ENCODE data around the gene TMEM154. TPM values are rescaled to one million over a fixed set of nuclear protein-coding genes. Genes with fewer than 3 reads are reported as not detected.

TMEM154 gene
- total RNA-seq, 4 donors from 2014 or later, result 2.0 to 13.4 (median 3.3) TPM

DNA sequence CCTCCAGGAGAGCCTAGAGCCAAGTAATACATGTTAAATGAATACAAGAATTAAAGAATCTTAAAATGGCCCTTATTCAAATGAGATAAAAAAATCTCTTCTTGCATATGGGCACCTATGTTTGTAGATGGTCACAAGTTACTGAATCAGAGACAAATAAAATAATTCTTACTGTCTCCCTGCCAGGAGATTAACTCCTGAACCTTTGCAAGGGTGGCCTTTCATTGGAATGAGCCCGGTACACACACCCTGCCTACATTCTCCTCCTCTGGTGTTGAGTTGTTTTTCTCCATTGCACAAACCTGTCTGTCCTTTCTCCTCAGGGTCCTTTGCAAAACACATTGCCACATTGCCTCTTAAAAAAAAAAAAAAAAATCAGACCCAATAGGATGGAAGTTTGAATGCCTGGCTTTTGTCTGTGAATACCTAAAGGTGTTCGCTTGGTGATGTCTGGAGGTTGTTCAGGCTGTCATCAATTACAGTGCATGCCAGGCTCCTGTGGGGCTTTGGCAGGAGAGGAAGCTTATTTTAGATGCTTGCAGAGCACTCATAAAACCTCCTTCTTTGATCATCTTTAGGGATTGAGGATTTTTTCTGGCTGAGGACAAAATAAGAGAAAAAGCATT lies 8.3 kb upstream of the TMEM154 start:
- TF ChIP-seq, protein P1, sequence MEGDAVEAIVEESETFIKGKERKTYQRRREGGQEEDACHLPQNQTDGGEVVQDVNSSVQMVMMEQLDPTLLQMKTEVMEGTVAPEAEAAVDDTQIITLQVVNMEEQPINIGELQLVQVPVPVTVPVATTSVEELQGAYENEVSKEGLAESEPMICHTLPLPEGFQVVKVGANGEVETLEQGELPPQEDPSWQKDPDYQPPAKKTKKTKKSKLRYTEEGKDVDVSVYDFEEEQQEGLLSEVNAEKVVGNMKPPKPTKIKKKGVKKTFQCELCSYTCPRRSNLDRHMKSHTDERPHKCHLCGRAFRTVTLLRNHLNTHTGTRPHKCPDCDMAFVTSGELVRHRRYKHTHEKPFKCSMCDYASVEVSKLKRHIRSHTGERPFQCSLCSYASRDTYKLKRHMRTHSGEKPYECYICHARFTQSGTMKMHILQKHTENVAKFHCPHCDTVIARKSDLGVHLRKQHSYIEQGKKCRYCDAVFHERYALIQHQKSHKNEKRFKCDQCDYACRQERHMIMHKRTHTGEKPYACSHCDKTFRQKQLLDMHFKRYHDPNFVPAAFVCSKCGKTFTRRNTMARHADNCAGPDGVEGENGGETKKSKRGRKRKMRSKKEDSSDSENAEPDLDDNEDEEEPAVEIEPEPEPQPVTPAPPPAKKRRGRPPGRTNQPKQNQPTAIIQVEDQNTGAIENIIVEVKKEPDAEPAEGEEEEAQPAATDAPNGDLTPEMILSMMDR (IDR thresholded peaks at IDR 0.05), result no peak
- no peak for DNase-seq (ENCODE audit: low spot score)
- ATAC-seq (ENCODE audit: low FRiP score), result no peak

DNA sequence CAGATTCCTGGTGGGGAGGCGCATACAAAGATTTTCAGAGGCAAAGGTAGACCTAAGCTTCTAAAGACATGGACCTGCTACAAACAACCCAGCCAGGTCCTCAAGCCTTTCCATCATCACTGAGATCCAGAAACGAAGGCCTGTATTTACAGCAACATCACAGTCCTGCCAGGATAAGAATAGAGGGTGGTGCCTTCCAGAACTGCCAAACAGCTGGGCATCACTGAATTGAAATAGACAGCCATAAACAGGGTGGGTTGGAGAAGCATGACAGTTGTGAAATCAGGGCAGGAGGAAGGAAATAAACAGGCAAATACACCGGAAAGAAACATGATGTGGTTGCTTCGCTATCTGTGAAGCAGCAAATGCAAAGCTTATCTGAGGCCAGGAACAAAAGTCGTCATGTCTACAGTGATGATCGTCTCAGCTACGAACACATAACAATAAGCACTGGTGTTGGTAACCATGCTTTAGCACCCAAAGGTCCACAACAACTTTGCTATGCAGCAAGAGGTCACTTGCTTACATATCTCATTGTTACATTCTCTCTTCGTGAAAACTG lies 6.7 kb upstream of the TMEM154 start:
- DNase-seq (ENCODE audit: low spot score) (no peak), ATAC-seq (ENCODE audit: low FRiP score) (no peak)
- TF ChIP-seq, protein P1 (IDR thresholded peaks at IDR 0.05), result no peak

GRCh38 chr4:152684587-152684986 lies 4.8 kb upstream of the TMEM154 start:
- TF ChIP-seq, protein P1 (IDR thresholded peaks at IDR 0.05), result no peak
- ATAC-seq (ENCODE audit: low FRiP score) (no peak), DNase-seq (ENCODE audit: low spot score) (no peak)

DNA sequence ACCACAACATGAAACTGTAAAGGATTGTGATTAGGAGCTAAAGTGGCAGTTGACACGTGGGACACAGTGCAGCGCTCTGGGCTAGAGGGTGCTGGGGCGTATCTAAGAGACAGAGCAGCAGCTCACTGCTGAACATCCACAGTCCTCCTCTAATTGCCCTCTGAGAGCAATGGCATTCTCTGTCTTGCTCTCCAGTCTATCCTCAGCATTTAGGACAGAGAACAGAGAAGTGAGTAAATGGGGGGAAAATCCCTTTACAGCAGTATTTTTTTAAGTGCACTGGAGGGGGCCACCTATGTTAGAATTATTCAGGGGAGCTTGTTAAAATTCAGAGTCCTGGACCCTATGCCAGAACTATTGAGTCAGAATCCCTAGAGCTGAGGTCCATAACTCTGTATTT lies 4.2 kb upstream of the TMEM154 start:
- no peak for DNase-seq (ENCODE audit: low spot score)
- TF ChIP-seq, protein P1 (IDR thresholded peaks at IDR 0.05), result no peak
- no peak for ATAC-seq (ENCODE audit: low FRiP score)

- ATAC-seq (ENCODE audit: low FRiP score) (no peak), DNase-seq (ENCODE audit: low spot score) (no peak)
- TF ChIP-seq, protein P1 (IDR thresholded peaks at IDR 0.05), result no peak
Observed at GRCh38 chr4:152682143-152682941, 2.5 kb upstream of the TMEM154 start.

- DNase-seq (ENCODE audit: low spot score), result no peak
- TF ChIP-seq, protein P1 (IDR thresholded peaks at IDR 0.05), result no peak
- no peak for ATAC-seq (ENCODE audit: low FRiP score)
Observed at GRCh38 chr4:152680988-152681603, 1.3 kb upstream of the TMEM154 start.

Data from omental fat pad (tissue), 4 donors.